Measurements from ENCODE around the gene ACHE. TPM values are rescaled to one million over a fixed set of nuclear protein-coding genes. Genes with fewer than 3 reads are reported as not detected.

Gene ACHE
- total RNA-seq, 1 experiment from 2014 or later = 3.2 TPM

DNA sequence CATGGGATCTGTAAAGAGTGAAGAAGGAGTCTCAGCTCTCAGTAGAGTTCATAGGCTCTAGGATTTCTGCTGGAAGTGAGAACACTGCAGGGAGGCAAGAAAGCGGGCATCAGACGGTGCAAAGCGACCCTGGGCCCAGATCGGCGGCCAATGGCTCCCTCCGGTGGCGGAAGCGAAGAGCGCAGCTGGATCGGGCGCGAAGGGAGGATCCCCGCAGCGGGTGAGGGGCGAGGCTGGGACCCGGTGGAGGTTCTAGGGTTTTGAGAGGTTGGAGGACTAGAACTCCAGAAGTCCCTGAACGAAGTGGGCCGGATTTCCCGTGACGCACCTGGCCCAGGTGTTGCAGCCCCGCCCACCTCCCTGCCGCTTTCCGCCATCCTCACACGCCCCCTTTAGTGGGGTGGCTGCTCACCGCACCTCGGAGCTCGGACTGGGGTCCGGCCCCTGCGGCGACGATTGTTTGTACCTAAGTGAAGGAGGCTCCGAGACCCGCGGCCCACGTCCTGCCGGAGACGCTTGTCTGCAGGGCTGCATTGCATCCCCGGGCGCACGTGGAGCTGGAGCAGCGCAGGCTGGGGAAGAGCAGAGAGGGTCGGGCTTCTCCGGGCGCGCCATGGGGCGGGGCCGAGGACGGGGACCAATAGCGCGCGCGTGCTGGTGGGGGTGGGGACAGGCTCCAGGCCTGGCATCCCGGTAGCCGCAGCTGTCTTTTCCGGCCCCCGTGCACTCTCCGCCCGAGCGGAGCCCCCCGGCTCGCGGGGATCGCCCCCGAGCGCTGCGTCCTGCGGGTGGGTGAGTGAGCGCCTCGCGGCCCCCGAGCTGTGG lies 43.4 kb downstream of the ACHE start, which contains the start of gene SLC12A9:
Gene SLC12A9 (plus strand): TSS at position 666 of the 825 bp plus-strand sequence. CDS start 1,485 bp downstream, outside the sequence.
- Mint-ChIP-seq H3K9me3 (ENCODE audit: low read depth, unreplicated experiment) (no peaks in the 10 kb centered on the region), H3K27ac (ENCODE audit: unreplicated experiment) (peak within 1 kb of the TSS; percentile 75), H3K4me1 (ENCODE audit: low read depth, unreplicated experiment) (peaks cover 5% of the 10 kb centered on the region), H3K4me3 (ENCODE audit: low read depth, unreplicated experiment) (peak within 1 kb of the TSS; percentile 85), H3K27me3 (ENCODE audit: unreplicated experiment) (no peaks in the 10 kb centered on the region), H3K36me3 (ENCODE audit: insufficient read depth, unreplicated experiment) (peaks cover 26% of the 10 kb centered on the region)
- peak; percentile 87 for DNase-seq
- BruUV-seq (replicated peaks) = TSS peak; percentile 70
- intact Hi-C loops (cut with micrococcal nuclease; ENCODE audit: unreplicated experiment) = loop anchor here (1.0 to 2.0 kb wide), 2 partner anchors 49 to 146 kb away; partner anchors contain the start of gene POP7
- TF ChIP-seq CTCF (IDR thresholded peaks at IDR 0.05; ENCODE audit: unreplicated experiment) = peak; percentile 59
- CTCF ChIA-PET = interaction anchor here (0.5 to 2.0 kb wide), 11 partner anchors 24 to 1541 kb away, joined by 3 to 25 read pairs (median 4); partner anchors contain the start of genes EPHB4, POP7 and TRIM56

GRCh38 chr7:100847360-100847759 lies 48.3 kb downstream of the ACHE start:
- Mint-ChIP-seq H3K4me1 (ENCODE audit: low read depth, unreplicated experiment) (peaks cover 8% of the 10 kb centered on the region), H3K4me3 (ENCODE audit: low read depth, unreplicated experiment) (no peak overlapping the region), H3K27ac (ENCODE audit: unreplicated experiment) (no peak overlapping the region), H3K36me3 (ENCODE audit: insufficient read depth, unreplicated experiment) (peaks cover 8% of the 10 kb centered on the region), H3K9me3 (ENCODE audit: low read depth, unreplicated experiment) (no peaks in the 10 kb centered on the region), H3K27me3 (ENCODE audit: unreplicated experiment) (no peaks in the 10 kb centered on the region)
- no peak for DNase-seq
- CTCF ChIA-PET = no interaction called here
- intact Hi-C loops (cut with micrococcal nuclease; ENCODE audit: unreplicated experiment) = no loop called here
- no TSS peak for BruUV-seq (replicated peaks)
- no peak for TF ChIP-seq CTCF (IDR thresholded peaks at IDR 0.05; ENCODE audit: unreplicated experiment)

DNA sequence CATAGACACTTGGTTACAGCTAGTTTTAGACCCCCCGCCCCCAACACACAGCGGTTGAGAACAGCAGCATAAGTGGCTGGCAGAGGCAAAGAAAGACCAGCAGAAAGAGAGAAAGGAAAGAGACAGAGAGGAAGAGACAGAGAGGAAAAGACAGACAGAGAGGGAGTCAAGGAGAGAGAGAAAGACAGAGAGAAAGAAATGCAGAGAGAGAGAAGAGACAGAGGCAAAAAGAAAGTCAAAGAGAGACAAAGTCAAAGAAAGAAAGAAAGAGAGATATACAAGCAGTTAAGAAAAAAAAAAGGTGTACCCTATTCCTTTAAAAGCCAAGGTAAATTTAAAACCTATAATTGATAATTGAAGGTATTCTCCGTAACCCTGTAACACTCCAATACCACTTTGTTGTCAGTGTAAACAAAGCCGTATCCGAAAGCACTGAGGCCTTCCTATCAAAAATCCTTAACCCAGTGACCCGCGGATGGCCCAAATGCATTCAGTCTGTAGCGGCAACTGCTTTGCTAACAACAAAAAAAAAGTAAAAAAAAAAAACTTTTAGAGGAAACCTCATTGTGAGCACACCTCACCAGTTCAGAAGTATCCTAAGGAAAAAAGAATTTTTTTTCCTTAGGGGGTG lies 55.1 kb downstream of the ACHE start:
- no TSS peak for BruUV-seq (replicated peaks)
- H3K4me3 Mint-ChIP-seq (ENCODE audit: low read depth, unreplicated experiment) = no peak overlapping the region
- CTCF ChIA-PET = no interaction called here

More for the DNA sequence above, 55.1 kb downstream of the ACHE start:
- no peak overlapping the region for H3K27ac Mint-ChIP-seq (ENCODE audit: unreplicated experiment)
- peaks cover 5% of the 10 kb centered on the region for H3K4me1 Mint-ChIP-seq (ENCODE audit: low read depth, unreplicated experiment)
- no peaks in the 10 kb centered on the region for H3K9me3 Mint-ChIP-seq (ENCODE audit: low read depth, unreplicated experiment)
- TF ChIP-seq CTCF (IDR thresholded peaks at IDR 0.05; ENCODE audit: unreplicated experiment) = no peak
- no peaks in the 10 kb centered on the region for H3K27me3 Mint-ChIP-seq (ENCODE audit: unreplicated experiment)
- no peak for DNase-seq
- intact Hi-C loops (cut with micrococcal nuclease; ENCODE audit: unreplicated experiment) = no loop called here
- peaks cover 13% of the 10 kb centered on the region for H3K36me3 Mint-ChIP-seq (ENCODE audit: insufficient read depth, unreplicated experiment)

Small RNA genes within 50 kb of the gene (microRNA-seq; reads per million reads assigned to microRNA genes)
- gene MIR6875 = not detected

Other genes starting within 250 kb of the ACHE start
- not detected in 2 replicates for gene ACTL6B, start 239.4 kb downstream of the ACHE start, total RNA-seq (2022)
- gene GNB2, start 222.1 kb downstream of the ACHE start, total RNA-seq (2022) = 129 and 134 TPM in 2 replicates
- gene GIGYF1, start 201.6 kb downstream of the ACHE start, total RNA-seq (2022) = 29.5 and 30.8 TPM in 2 replicates
- 28.2 and 31.9 TPM in 2 replicates for gene POP7, start 189.8 kb downstream of the ACHE start, total RNA-seq (2022)
- not detected in 2 replicates for gene EPO, start 175.4 kb downstream of the ACHE start, total RNA-seq (2022)
- gene ZAN, start 162.3 kb downstream of the ACHE start, total RNA-seq (2022) = not detected in 2 replicates
- 63.7 and 72.4 TPM in 2 replicates for gene EPHB4, start 68.4 kb downstream of the ACHE start, total RNA-seq (2022)
- 29.9 and 36.6 TPM in 2 replicates for gene SLC12A9, start 43.2 kb downstream of the ACHE start, total RNA-seq (2022)
- gene TRIP6, start 28.5 kb downstream of the ACHE start, total RNA-seq (2022) = 50.0 and 63.5 TPM in 2 replicates
- 151 and 157 TPM in 2 replicates for gene SRRT, start 20.8 kb downstream of the ACHE start, total RNA-seq (2022)
- gene UFSP1, start 6.2 kb downstream of the ACHE start, total RNA-seq (2022) = 3.3 and 4.2 TPM in 2 replicates
- gene MUC3A, start 53.6 kb upstream of the ACHE start, total RNA-seq (2022) = 6.3 and 12.7 TPM in 2 replicates
- 0.59 and 1.3 TPM in 2 replicates for gene MUC12, start 73.7 kb upstream of the ACHE start, total RNA-seq (2022)
- not detected in 2 replicates for gene MUC17, start 124.2 kb upstream of the ACHE start, total RNA-seq (2022)
- 44.5 and 62.6 TPM in 2 replicates for gene TRIM56, start 189.6 kb upstream of the ACHE start, total RNA-seq (2022)
- gene SERPINE1, start 231.2 kb upstream of the ACHE start, total RNA-seq (2022) = 1.1 and 1.8 TPM in 2 replicates